ENCODE measurements around the gene TAS2R38. TPM values are rescaled to one million over a fixed set of nuclear protein-coding genes. Genes with fewer than 3 reads are reported as not detected.

The TAS2R38 gene
- total and polyA plus RNA-seq, 2 experiments from 2014 or later = 0.24 TPM; not detected in 1

GRCh38 chr7:141949021-141949420 lies 24.6 kb downstream of the TAS2R38 start:
- H3K4me1 ChIP-seq (ENCODE audit: insufficient read depth) = 0 out of 2 replicates have a peak, but pooled peaks cover 5% of the 10 kb centered on the region
- Mint-ChIP-seq H3K27me3 (ENCODE audit: insufficient read depth, low read depth, poor library complexity) (no peaks in the 10 kb centered on the region), H3K4me3 (no peak overlapping the region), H3K36me3 (ENCODE audit: low read depth) (no peaks in the 10 kb centered on the region), H3K27ac (no peak overlapping the region), H3K9me3 (no peaks in the 10 kb centered on the region), H3K4me1 (peaks cover under 1% of the 10 kb centered on the region; the same call in 1 of the 3 replicates)
- H2AFZ ChIP-seq = no peak overlapping the region
- H3K4me3 ChIP-seq = no peak overlapping the region
- H3K4me2 ChIP-seq = no peak overlapping the region
- TF ChIP-seq ZNF331 (CRISPR knock-in tag; IDR thresholded peaks at IDR 0.05; ENCODE audit: low read depth) (no peak), NANOG (IDR thresholded peaks at IDR 0.05; ENCODE audit: borderline replicate concordance) (no peak), STAT1 (IDR thresholded peaks at IDR 0.05; ENCODE audit: unreplicated experiment) (no peak), EZH2 (IDR thresholded peaks at IDR 0.05; ENCODE audit: low read depth, unreplicated experiment) (no peak), JUNB (IDR thresholded peaks at IDR 0.05; ENCODE audit: unreplicated experiment) (no peak), EZH2phosphoT487 (IDR thresholded peaks at IDR 0.05; ENCODE audit: unreplicated experiment) (no peak), ZNF114 (CRISPR knock-in tag; IDR thresholded peaks at IDR 0.05) (no peak), CREB1 (CRISPR knock-in tag; IDR thresholded peaks at IDR 0.05; ENCODE audit: low read depth) (no peak), ETS1 (IDR thresholded peaks at IDR 0.05) (no peak)
- TF ChIP-seq, protein P1, sequence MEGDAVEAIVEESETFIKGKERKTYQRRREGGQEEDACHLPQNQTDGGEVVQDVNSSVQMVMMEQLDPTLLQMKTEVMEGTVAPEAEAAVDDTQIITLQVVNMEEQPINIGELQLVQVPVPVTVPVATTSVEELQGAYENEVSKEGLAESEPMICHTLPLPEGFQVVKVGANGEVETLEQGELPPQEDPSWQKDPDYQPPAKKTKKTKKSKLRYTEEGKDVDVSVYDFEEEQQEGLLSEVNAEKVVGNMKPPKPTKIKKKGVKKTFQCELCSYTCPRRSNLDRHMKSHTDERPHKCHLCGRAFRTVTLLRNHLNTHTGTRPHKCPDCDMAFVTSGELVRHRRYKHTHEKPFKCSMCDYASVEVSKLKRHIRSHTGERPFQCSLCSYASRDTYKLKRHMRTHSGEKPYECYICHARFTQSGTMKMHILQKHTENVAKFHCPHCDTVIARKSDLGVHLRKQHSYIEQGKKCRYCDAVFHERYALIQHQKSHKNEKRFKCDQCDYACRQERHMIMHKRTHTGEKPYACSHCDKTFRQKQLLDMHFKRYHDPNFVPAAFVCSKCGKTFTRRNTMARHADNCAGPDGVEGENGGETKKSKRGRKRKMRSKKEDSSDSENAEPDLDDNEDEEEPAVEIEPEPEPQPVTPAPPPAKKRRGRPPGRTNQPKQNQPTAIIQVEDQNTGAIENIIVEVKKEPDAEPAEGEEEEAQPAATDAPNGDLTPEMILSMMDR (conservative IDR thresholded peaks at IDR 0.05; ENCODE audit: low read depth in 2 of 2) = no peak
- TF ChIP-seq, protein P2, sequence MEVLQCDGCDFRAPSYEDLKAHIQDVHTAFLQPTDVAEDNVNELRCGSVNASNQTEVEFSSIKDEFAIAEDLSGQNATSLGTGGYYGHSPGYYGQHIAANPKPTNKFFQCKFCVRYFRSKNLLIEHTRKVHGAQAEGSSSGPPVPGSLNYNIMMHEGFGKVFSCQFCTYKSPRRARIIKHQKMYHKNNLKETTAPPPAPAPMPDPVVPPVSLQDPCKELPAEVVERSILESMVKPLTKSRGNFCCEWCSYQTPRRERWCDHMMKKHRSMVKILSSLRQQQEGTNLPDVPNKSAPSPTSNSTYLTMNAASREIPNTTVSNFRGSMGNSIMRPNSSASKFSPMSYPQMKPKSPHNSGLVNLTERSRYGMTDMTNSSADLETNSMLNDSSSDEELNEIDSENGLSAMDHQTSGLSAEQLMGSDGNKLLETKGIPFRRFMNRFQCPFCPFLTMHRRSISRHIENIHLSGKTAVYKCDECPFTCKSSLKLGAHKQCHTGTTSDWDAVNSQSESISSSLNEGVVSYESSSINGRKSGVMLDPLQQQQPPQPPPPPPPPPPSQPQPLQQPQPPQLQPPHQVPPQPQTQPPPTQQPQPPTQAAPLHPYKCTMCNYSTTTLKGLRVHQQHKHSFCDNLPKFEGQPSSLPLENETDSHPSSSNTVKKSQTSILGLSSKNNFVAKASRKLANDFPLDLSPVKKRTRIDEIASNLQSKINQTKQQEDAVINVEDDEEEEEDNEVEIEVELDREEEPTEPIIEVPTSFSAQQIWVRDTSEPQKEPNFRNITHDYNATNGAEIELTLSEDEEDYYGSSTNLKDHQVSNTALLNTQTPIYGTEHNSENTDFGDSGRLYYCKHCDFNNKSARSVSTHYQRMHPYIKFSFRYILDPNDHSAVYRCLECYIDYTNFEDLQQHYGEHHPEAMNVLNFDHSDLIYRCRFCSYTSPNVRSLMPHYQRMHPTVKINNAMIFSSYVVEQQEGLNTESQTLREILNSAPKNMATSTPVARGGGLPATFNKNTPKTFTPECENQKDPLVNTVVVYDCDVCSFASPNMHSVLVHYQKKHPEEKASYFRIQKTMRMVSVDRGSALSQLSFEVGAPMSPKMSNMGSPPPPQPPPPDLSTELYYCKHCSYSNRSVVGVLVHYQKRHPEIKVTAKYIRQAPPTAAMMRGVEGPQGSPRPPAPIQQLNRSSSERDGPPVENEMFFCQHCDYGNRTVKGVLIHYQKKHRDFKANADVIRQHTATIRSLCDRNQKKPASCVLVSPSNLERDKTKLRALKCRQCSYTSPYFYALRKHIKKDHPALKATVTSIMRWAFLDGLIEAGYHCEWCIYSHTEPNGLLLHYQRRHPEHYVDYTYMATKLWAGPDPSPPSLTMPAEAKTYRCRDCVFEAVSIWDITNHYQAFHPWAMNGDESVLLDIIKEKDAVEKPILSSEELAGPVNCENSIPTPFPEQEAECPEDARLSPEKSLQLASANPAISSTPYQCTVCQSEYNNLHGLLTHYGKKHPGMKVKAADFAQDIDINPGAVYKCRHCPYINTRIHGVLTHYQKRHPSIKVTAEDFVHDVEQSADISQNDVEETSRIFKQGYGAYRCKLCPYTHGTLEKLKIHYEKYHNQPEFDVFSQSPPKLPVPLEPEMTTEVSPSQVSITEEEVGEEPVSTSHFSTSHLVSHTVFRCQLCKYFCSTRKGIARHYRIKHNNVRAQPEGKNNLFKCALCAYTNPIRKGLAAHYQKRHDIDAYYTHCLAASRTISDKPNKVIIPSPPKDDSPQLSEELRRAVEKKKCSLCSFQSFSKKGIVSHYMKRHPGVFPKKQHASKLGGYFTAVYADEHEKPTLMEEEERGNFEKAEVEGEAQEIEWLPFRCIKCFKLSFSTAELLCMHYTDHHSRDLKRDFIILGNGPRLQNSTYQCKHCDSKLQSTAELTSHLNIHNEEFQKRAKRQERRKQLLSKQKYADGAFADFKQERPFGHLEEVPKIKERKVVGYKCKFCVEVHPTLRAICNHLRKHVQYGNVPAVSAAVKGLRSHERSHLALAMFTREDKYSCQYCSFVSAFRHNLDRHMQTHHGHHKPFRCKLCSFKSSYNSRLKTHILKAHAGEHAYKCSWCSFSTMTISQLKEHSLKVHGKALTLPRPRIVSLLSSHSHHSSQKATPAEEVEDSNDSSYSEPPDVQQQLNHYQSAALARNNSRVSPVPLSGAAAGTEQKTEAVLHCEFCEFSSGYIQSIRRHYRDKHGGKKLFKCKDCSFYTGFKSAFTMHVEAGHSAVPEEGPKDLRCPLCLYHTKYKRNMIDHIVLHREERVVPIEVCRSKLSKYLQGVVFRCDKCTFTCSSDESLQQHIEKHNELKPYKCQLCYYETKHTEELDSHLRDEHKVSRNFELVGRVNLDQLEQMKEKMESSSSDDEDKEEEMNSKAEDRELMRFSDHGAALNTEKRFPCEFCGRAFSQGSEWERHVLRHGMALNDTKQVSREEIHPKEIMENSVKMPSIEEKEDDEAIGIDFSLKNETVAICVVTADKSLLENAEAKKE (CRISPR knock-in tag; IDR thresholded peaks at IDR 0.05) = no peak
- no peaks in the 10 kb centered on the region for H3K27me3 ChIP-seq (ENCODE audit: insufficient read depth)
- no peaks in the 10 kb centered on the region for H3K79me2 ChIP-seq (replicated peaks; ENCODE audit: insufficient read depth)
- H3K27ac ChIP-seq (ENCODE audit: low read depth) = no peak overlapping the region
- ATAC-seq (no peak), DNase-seq (ENCODE audit: low spot score) (no peak)
- no peaks in the 10 kb centered on the region for H4K20me1 ChIP-seq (replicated peaks; ENCODE audit: insufficient read depth)
- H3K9me2 ChIP-seq (ENCODE audit: insufficient read depth) = peaks cover 10% of the 10 kb centered on the region
- no peaks in the 10 kb centered on the region for H3F3A ChIP-seq (replicated peaks; ENCODE audit: low read depth)
- no peaks in the 10 kb centered on the region for H3K36me3 ChIP-seq (ENCODE audit: insufficient read depth)
